IPS-20b (cell line): Measurements from ENCODE around the gene METTL16.

Source experiments
- H3K27ac ChIP-seq: one replicate; pipeline ENCODE4 v1.5.1; 2013; ENCODE audit warnings: low read length
- H3K27me3 ChIP-seq: 2 replicates; pipeline ENCODE4 v1.6.1; 2013; ENCODE audit warnings: mild to moderate bottlenecking, low read length, inconsistent platforms; ENCODE audit not compliant: insufficient read depth
- H3K36me3 ChIP-seq: 2 replicates; pipeline ENCODE4 v1.6.1; 2013; ENCODE audit warnings: low read depth, mild to moderate bottlenecking, inconsistent platforms, low read length, moderate library complexity; ENCODE audit not compliant: insufficient read depth
- H3K4me1 ChIP-seq: 2 replicates; pipeline ENCODE4 v1.6.1; 2013; ENCODE audit warnings: mild to moderate bottlenecking, control low read depth, inconsistent platforms, low read length, moderate library complexity; ENCODE audit not compliant: insufficient read depth
- H3K4me3 ChIP-seq: 2 replicates; pipeline ENCODE4 v1.5.1; 2013; ENCODE audit warnings: mild to moderate bottlenecking, low read length, inconsistent platforms
- H3K9ac ChIP-seq: 2 replicates; pipeline ENCODE4 v1.6.1; 2013; ENCODE audit warnings: low read depth, mild to moderate bottlenecking, inconsistent platforms, low read length, moderate library complexity
- H3K9me3 ChIP-seq: 2 replicates; pipeline ENCODE4 v1.6.1; 2013; ENCODE audit warnings: mild to moderate bottlenecking, low read depth, low read length, inconsistent platforms; ENCODE audit not compliant: insufficient read depth

METTL16 gene

DNA sequence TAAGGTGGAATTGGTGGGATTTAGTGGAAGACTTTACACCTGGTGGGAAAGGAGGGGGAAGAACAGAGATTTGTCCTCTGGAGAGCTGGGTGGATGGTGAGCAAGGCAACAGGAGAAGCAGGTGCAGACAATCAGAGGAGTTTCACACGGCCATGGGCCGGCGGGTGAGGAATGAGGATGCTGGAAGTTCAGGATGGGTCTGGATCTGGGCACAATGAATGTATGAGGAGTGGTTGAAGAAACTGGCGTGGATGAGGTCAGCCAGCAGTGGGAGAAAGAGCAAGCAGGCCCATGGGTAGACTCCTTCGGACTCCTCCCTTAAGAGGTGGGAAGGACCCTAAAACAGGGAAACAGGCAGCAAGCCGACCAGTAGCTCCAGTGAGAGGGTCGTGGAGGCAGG is 100.7 kb downstream of the METTL16 start:
- H3K27ac ChIP-seq: no peak overlapping the region
- no peaks in the 10 kb centered on the region for H3K27me3 ChIP-seq
- H3K9me3 ChIP-seq: no peaks in the 10 kb centered on the region
- peaks cover 26% of the 10 kb centered on the region for H3K36me3 ChIP-seq
- H3K4me1 ChIP-seq: no peaks in the 10 kb centered on the region; the same call in 1 of the 2 replicates
- H3K9ac ChIP-seq: no peak overlapping the region
- H3K4me3 ChIP-seq: no peak overlapping the region

- no peak overlapping the region for H3K27ac ChIP-seq
- no peak overlapping the region for H3K9ac ChIP-seq
- no peaks in the 10 kb centered on the region for H3K9me3 ChIP-seq
- H3K4me1 ChIP-seq: 0 out of 2 replicates have a peak, but pooled peaks cover 2% of the 10 kb centered on the region
- peaks cover 8% of the 10 kb centered on the region; the same call in 1 of the 2 replicates for H3K27me3 ChIP-seq
- 0 out of 2 replicates have a peak, but pooled peaks cover 16% of the 10 kb centered on the region for H3K36me3 ChIP-seq
- H3K4me3 ChIP-seq: no peak overlapping the region
Observed at GRCh38 chr17:2406903-2407790, 104.5 kb downstream of the METTL16 start.

DNA sequence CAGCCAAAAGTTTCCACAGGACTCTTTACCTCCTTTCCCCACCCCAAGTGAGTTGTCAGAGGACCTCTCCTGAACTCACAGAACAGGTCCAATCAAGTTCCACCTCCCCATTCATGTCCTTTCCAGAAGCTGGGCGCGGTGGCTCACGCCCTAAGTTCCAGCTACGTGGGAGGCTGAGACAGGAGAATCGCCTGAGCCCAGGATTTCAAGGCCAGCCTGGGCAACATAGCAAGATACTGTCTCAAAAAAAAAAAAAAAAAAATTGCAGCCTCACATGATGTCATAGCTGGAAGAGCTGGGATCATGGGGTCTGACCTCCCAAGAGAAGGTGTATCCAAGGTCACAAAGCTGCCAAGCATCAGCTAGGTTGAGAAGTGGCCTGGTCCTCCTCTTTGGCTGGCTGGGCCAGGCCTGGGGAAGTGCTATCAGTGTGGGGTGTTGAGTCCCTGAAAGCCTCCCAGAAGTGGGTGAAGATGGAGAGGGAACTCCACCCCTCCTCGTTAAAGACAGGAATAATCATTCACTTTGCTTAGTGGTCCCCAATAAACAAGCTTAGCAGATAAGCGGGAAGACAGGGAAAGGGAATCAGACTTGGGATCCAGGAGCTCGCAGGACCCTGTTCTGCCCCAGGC is 105.3 kb downstream of the METTL16 start:
- Histone ChIP-seq H3K36me3 (0 out of 2 replicates have a peak, but pooled peaks cover 16% of the 10 kb centered on the region), H3K27me3 (peaks cover 8% of the 10 kb centered on the region; the same call in 1 of the 2 replicates), H3K4me1 (0 out of 2 replicates have a peak, but pooled peaks cover 2% of the 10 kb centered on the region), H3K9me3 (no peaks in the 10 kb centered on the region), H3K27ac (no peak overlapping the region), H3K4me3 (no peak overlapping the region), H3K9ac (no peak overlapping the region)

- no peaks in the 10 kb centered on the region for H3K9me3 ChIP-seq
- 0 out of 2 replicates have a peak, but pooled peaks cover 7% of the 10 kb centered on the region for H3K36me3 ChIP-seq
- H3K4me1 ChIP-seq: 0 out of 2 replicates have a peak, but pooled peaks cover 2% of the 10 kb centered on the region
- no peak overlapping the region for H3K27ac ChIP-seq
- no peak overlapping the region for H3K4me3 ChIP-seq
- H3K9ac ChIP-seq: no peak overlapping the region
- H3K27me3 ChIP-seq: peaks cover 8% of the 10 kb centered on the region; the same call in 1 of the 2 replicates
Observed at GRCh38 chr17:2405247-2405926, 106.3 kb downstream of the METTL16 start.

DNA sequence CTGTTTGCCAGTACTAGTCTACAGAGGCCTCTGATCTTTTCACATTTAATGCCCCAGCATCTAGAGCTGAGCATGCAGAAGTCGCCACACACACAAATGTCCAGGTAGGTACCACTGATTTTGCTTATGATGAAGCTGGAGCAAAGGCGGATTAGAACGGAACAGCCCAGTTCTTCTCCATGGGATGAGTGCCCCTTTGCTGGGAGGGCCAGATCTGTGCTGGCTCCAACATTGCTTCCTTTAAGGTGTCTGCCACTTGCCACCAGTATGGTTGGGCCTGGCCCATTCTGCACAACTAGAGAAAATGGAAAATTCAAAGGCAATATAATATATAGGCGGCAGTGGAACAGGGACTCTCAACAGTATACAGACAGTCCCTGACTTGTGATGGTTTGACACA is 108.6 kb downstream of the METTL16 start:
- H3K27ac ChIP-seq: no peak overlapping the region
- H3K4me1 ChIP-seq: peaks cover 8% of the 10 kb centered on the region

GRCh38 chr17:2402544-2402943 is 109.1 kb downstream of the METTL16 start:
- H3K4me1 ChIP-seq: peaks cover 13% of the 10 kb centered on the region
- H3K9me3 ChIP-seq: no peaks in the 10 kb centered on the region
- 0 out of 2 replicates have a peak, but pooled peaks cover 7% of the 10 kb centered on the region for H3K36me3 ChIP-seq
- H3K4me3 ChIP-seq: peak overlapping the region; percentile 88
- no peak overlapping the region for H3K27ac ChIP-seq
- H3K9ac ChIP-seq: peak overlapping the region; percentile 67; the same call in 1 of the 2 replicates
- H3K27me3 ChIP-seq: peaks cover 8% of the 10 kb centered on the region; the same call in 1 of the 2 replicates

More for the DNA sequence above, 108.6 kb downstream of the METTL16 start:
- Histone ChIP-seq H3K9ac (no peak overlapping the region), H3K27me3 (peaks cover 8% of the 10 kb centered on the region; the same call in 1 of the 2 replicates), H3K9me3 (no peaks in the 10 kb centered on the region), H3K4me3 (no peak overlapping the region), H3K36me3 (0 out of 2 replicates have a peak, but pooled peaks cover 7% of the 10 kb centered on the region)

DNA sequence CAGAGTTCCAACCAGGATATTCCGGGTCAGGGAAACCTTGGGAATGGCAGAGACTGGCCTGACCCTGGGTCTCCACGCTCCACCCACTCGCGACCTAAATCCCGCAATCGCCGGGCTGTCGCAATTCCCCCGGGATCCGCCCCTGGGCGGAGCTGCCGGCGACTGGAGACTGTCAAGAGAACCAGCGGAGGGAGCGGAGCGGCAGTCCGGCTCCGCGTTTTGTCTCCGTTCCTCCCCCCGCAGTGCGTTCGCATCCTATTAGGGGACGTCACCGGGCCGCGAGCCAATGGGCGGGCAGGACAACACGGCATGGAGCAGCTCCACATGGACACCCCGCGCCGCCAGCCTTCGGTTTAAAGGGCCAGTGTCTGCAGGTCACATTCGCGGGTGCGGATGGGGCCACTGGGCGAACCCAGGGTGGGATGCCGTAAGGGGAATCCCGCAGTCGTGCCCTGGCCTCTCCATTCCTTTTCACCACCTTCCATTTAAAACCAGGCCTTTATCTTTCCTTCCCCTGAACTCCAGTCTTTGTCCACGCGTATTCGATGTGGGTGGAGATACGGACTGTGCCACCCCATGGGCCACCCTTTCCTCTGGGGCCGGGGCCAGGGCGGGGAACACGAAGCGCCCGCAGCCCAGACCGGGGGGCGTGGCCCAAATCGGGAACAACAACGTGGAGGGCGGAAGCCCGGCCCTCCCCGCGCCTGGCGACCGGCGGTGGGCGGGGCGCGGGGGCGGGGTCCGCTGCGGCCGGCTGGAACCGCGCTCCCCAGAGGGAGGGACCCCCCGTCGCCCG is 110.1 kb downstream of the METTL16 start:
- H3K9ac ChIP-seq: peak overlapping the region; percentile 93
- H3K27me3 ChIP-seq: peaks cover 8% of the 10 kb centered on the region; the same call in 1 of the 2 replicates
- peak overlapping the region; percentile 98 for H3K27ac ChIP-seq
- H3K4me3 ChIP-seq: peak overlapping the region; percentile 88
- peaks cover 18% of the 10 kb centered on the region for H3K4me1 ChIP-seq
- H3K9me3 ChIP-seq: no peaks in the 10 kb centered on the region
- H3K36me3 ChIP-seq: 0 out of 2 replicates have a peak, but pooled peaks cover 7% of the 10 kb centered on the region

- Histone ChIP-seq H3K36me3 (0 out of 2 replicates have a peak, but pooled peaks cover 7% of the 10 kb centered on the region), H3K4me3 (peak within 1 kb of the TSS; percentile 88), H3K9ac (peak within 1 kb of the TSS; percentile 93), H3K9me3 (no peaks in the 10 kb centered on the region), H3K4me1 (peaks cover 24% of the 10 kb centered on the region), H3K27me3 (peaks cover 8% of the 10 kb centered on the region; the same call in 1 of the 2 replicates), H3K27ac (peak within 1 kb of the TSS; percentile 98)
Observed at GRCh38 chr17:2400877-2401425, 110.7 kb downstream of the METTL16 start, which contains the start of gene MNT. Gene MNT (minus strand): TSS chr17:2401060. CDS start chr17:2400712, 348 bp downstream.

- peaks cover 27% of the 10 kb centered on the region for H3K4me1 ChIP-seq
- peak overlapping the region; percentile 86 for H3K9ac ChIP-seq
- H3K36me3 ChIP-seq: 0 out of 2 replicates have a peak, but pooled peaks cover 6% of the 10 kb centered on the region
- H3K4me3 ChIP-seq: peak overlapping the region; percentile 88
- peaks cover 8% of the 10 kb centered on the region; the same call in 1 of the 2 replicates for H3K27me3 ChIP-seq
- no peaks in the 10 kb centered on the region for H3K9me3 ChIP-seq
- no peak overlapping the region for H3K27ac ChIP-seq
Observed at GRCh38 chr17:2400474-2400866, 111.2 kb downstream of the METTL16 start.
